Skin of body (tissue), 2 donors: ENCODE data around the gene OBSCN. TPM values are rescaled to one million over a fixed set of nuclear protein-coding genes. Genes with fewer than 3 reads are reported as not detected.
"Not testable (repeated sequence)": the region's sequence is repeated elsewhere in the genome, so short reads cannot be mapped to it uniquely, and the experiment has no call there.

ENCODE experiments used
- DNase-seq: peaks from one replicate; lab custom pipeline; 2025; lab: John Stamatoyannopoulos, UW
- total RNA-seq: library from RNA; depleted of rRNA; stranded (reverse); fragments of >200 nt; gene quantifications from one replicate; pipeline ENCODE4 v1.2.3, GENCODE V29; 2014

The OBSCN gene
- total RNA-seq, 1 donor from 2014 or later, result 79.3 TPM

DNA sequence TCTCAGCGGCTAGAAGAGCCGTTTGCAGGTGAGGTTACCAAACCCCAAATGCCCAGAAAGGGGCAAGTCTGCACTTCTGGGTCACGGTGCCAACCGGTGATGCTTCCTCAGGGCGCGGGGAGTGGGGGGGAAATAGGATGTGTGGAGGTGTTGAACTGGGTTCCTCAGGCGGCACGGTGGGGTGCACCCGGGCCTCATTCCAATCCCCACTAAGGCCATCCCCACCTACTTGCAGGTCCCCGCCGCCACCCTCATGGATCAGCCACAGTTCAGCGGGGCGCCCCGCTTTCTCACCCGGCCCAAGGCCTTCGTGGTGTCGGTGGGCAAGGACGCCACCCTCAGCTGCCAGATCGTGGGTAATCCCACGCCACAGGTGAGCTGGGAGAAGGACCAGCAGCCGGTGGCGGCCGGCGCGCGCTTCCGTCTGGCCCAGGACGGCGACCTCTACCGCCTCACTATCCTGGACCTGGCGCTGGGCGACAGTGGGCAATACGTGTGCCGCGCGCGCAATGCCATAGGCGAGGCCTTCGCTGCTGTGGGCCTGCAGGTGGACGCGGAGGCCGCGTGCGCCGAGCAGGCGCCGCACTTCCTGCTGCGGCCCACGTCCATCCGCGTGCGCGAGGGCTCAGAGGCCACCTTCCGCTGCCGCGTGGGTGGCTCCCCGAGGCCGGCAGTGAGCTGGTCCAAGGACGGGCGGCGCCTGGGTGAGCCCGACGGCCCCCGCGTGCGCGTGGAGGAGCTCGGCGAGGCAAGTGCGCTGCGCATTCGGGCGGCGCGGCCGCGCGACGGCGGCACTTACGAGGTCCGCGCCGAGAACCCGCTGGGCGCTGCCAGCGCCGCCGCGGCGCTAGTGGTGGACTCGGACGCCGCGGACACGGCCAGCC, 3.9 kb downstream of the OBSCN start:
- no peak for DNase-seq

GRCh38 chr1:228212415-228212965, 4.6 kb downstream of the OBSCN start:
- no peak for DNase-seq

DNA sequence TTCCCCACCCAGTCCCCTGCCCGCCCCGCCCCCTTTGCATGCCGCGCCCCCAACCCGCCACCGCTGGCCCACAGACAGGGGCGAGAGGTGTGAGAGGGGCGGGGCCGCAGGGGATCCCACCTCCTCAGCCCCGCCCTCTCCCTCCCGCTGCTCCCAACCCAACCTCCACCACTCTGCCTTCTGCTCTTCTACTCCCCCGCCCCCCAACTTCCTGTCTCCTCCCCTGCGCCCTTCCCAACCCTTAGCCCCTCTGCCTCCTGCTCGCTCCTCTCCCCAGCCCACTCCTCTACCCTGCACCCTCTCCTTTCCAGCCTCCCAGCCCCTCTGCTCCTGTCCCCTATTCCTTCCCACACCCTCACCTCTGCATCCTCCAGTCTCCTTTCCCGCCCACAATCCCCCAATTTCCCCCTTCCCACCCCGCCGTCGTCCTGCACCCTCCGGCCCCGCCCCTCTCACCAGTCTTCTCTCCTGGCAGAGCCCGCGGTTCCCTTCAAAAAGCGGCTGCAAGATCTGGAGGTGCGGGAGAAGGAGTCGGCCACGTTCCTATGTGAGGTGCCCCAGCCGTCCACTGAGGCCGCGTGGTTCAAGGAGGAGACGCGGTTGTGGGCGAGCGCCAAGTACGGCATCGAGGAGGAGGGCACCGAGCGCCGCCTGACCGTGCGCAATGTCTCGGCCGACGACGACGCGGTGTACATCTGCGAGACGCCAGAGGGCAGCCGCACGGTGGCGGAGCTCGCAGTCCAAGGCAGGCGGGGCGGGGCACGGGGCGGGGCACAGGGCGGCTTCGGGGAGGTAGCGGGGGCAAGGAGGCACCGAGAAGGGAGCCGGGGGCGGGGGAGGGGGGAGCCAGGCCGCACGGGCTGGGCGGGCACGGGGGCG, 5.4 kb downstream of the OBSCN start:
- peak; percentile 44 for DNase-seq

- DNase-seq, result no peak
Observed at GRCh38 chr1:228213917-228214808, 6.3 kb downstream of the OBSCN start.

DNA sequence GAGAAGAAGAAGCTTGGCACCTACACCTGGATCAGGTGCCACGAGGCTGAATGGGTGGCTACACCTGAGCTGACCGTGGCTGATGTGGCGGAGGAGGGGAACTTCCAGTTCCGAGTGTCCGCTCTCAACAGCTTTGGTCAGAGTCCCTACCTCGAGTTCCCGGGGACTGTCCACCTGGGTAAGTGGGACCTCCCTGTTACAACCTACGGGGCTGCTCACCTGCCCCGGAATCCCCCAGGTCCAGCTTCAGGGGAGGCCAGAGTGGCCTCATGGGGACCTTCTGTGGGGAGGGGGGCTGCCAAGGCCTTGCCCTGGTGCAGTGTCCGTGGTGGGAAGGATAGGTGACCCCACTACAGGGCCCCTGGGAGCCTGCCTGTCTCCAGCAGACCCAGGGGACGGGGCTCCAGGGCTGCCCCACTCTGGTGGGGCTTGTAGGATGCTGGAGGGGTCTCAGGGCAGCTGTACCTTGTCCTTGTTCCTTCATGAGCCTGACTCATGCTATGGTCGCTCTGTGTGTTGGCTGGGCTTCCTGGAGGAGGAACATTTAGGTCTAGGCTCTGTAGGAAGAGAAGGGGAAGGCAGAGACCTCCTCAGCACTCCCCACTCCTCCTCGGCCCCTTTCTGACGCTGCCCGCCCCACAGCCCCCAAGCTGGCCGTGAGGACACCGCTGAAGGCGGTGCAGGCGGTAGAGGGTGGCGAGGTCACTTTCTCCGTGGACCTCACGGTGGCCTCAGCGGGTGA, 7.2 kb downstream of the OBSCN start:
- no peak for DNase-seq

DNA sequence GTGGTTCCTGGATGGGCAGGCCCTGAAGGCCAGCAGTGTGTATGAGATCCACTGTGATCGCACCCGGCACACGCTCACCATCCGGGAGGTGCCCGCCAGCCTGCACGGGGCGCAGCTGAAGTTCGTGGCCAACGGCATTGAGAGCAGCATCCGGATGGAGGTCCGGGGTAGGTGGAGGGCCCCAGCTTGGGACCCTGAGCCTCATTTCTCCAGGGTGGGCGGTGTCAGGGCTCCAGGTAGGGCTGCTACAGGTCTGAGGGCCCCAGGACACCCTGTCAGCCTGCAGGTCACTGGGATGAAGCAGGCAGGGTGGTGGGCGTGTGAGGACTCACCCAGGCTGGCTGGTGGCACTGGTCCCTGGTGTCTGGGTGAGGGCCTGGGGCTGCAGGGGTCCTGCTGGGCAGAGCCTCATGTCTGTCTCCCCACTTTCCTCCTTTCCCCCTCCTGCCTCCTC, 7.8 kb downstream of the OBSCN start:
- DNase-seq, result no peak

DNA sequence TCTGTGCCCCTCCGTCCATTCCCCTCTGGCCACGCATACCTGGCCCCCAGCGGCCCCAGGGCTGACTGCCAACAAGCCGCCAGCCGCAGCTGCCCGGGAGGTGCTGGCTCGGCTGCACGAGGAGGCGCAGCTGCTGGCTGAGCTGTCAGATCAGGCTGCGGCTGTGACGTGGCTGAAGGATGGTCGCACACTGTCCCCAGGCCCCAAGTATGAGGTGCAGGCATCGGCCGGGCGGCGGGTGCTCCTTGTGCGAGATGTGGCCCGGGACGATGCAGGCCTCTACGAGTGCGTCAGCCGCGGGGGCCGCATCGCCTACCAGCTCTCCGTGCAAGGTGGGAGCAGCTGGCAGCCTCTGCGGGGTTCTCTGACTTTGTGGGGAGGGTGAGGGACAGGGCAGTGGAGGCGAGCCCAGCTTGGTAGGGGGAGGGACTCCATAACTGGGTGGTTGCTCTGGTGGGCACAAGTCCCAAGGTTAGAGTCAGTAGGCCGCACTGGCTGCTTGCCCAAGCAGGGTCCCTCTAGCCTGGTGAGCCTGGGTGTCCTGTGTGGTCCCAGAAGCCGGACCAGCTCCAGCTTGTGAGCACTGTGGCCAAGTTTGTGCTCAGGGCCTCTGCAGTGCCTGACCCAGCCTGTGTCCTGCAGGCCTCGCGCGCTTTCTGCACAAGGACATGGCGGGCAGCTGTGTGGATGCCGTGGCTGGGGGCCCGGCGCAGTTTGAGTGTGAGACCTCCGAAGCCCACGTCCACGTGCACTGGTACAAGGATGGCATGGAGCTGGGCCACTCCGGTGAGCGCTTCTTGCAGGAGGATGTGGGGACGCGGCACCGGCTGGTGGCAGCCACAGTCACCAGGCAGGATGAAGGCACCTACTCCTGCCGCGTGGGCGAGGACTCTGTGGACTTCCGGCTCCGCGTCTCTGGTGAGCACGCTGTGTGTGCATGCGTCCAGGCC, 8.8 kb downstream of the OBSCN start:
- no peak for DNase-seq

GRCh38 chr1:228217551-228218344, 9.9 kb downstream of the OBSCN start:
- peak; percentile 34 for DNase-seq

DNA sequence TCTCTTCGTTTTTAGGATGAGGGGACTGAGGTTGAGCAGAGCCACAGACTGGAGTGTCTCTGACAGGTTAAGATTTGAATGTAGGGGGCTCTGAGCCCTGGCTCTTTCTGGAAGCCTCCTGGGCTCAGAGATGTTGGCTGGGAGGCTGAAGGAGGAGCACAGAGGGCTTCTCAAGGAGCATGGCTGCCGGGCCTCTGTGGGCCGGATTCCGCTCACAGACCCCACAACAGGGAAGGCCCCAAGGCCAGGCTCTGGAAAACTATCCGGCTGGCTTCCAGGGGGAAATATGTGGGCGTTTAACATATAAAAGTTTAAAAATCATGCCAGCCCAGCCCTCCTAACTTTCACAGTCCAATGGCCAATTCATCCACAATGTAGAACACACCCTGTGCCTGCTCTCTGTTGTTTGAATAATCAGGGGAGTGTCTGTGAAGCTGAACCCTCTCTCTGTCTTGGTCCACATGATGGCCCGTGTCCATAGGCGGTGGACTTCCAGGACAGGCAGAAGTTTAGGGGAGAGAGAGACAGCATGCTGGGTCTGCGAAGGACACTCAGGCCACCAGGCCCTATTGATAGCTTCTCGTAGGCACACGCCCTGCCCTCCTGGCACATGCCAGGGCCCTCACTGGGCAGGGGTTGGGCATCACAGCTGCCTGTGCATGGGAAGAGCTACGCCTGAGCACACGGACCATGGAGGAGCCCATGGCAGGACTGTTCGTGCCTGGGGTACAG, 10.8 kb downstream of the OBSCN start:
- DNase-seq, result no peak

DNA sequence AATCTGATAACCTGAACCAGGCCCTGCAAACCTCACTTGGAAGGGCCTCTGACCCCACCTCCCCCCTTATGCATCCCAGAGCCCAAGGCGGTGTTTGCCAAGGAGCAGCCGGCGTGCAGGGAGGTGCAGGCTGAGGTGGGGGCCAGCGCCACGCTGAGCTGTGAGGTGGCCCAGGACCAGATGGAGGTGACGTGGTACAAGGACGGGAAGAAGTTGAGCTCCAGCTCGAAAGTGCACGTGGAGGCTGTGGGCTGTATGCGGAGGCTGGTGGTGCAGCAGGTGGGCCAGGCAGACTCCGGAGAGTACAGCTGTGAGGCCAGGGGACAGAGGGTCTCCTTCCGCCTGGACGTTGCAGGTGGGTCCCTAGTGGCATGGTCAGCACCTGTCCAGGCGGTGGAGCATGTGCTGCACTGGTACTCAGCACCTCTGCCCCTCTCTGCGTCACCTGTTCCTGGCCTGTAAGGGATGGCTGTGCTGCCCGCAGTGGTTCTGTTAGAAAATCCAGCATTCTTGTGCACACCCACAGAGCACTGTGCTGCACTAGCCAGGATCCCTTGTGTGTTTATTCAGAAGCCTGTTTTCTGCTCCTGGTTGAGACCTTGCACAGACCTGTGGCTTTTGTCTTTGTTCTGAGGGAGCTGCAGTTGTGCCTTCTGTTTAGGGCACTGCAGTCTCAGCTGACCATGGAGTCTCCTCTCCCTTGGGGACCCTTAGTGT, 11.6 kb downstream of the OBSCN start:
- no peak for DNase-seq

DNA sequence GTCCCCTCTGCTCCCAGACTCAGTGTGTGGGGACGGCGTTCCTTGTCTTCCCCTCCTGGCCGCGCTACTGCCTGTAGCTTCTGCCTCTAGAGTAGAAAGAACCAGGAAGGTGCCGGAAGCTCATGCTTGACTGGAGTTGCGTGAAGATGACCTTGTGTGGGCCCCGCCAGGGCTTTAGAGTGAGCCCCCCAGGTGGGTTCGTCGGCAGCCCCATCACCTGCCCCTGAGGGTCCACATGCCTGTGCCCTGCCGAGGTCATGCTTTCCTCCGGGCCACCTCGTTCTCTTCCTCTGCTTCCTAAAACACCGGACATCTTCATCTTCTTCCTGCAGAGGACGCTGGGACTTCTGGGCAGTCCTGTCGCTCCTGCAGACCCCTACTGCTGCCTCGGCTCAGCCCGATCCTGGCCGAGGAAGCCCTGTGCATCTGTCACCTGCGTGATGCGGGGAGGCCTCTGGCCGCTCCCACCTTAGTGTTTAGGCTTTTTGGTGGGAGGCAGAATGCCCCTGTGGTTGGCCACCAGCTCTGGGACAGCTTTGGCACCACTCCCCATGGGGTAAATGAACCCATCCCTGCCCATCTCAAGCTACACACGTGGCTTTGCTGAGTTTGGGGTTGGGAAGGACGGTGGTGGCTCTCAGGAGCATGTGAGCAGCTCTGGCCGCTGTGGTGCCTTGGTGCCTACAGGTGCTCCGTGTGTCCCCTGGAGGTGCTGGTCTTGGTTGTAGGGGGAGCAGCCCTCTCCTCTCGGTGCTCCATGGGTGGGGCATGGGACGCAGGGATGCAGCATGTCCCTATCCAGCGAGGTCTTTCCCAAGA, 12.3 kb downstream of the OBSCN start:
- DNase-seq, result no peak

DNA sequence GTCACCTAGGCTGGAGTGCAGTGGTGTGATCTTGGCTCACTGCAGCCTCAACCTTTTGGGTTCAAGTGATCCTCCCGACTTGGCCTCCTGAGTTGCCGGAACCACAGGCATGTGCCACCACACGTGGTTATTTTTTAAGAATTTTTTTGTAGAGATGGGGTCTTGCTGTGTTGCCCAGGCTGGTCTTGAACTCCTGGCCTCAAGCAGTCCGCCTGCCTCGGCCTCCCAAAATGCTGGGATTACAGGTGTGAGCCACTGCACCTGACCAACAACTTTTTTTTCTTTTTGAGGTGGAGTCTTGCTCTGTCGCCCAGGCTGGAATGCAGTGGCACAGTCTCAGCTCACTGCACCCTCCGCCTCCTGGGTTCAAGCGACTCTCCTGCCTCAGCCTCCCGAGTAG, 13.3 kb downstream of the OBSCN start:
- not testable (repeated sequence) for DNase-seq

- no peak for DNase-seq
Observed at GRCh38 chr1:228222548-228222947, 14.7 kb downstream of the OBSCN start.

DNA sequence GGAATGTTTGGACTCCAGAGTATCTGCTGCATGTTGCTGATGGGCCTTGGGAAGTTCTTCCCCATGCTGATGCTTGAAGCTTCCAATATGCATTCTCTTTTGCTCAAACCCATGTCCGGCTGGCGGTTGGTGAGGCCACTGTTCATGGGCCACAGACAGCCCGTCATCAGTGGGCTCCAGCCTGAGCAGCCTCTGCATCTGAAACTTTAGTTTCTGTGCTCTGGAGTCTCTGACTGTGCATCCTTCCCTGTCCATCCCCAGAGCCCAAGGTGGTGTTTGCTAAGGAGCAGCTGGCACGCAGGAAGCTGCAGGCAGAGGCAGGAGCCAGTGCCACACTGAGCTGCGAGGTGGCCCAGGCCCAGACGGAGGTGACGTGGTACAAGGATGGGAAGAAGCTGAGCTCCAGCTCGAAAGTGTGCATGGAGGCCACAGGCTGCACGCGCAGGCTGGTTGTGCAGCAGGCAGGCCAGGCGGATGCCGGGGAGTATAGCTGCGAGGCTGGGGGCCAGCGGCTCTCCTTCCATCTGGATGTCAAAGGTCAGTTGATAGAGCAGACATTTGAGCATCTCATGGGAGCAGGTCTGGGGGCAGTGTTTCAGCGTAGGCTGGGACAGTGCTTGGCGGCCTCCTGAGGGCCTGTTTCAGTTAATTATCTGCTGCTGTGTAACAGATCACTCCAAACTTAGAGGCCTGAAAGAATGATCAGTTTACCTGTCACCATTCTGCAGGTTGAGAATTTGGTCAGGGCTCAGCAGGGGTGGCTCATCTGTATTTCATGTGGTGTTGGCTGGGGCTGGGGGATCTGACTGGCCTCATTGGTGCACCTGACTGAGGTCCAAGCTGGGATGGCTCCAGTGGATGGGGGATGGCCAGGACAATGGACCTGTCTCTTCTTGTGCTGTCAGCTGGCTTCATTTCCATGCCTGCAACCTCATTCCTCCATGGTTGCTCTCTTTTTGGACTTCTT, 16.6 kb downstream of the OBSCN start:
- no peak for DNase-seq
